Stimulated activated CD8-positive, alpha-beta memory T cell treated with anti-CD3 and anti-CD28 coated beads, Interleukin-15, amount 100 ng/mL, for 24 hours (primary cell): ENCODE data around the gene TLE4.
"Not testable (repeated sequence)": the region's sequence is repeated elsewhere in the genome, so short reads cannot be mapped to it uniquely, and the experiment has no call there.

Experiments used
- DNase-seq: peaks from one replicate; pipeline ENCODE4 v3.0.0-alpha.2; 2020; ENCODE audit warnings: low read depth

The TLE4 gene

DNA sequence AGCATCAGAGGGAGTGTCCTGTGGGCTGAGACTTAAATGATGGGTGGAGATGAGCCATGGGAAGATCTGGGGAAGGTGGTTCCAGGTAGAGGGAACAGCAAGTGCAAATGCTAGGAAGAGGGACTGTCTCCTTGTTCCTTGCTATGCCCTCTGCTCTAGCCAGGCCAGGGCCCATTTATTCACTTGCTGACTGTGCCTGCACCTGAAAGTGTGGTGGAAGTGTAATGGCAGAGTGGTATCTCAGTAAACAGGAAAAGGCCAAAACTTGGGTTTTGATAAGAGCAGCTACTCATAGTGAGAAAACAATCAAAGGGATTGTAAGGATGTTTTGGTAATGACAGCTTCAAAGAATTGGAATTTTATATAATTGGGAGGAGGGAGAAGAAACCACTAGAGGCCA is 32.4 kb downstream of the TLE4 start:
- DNase-seq = no peak

DNA sequence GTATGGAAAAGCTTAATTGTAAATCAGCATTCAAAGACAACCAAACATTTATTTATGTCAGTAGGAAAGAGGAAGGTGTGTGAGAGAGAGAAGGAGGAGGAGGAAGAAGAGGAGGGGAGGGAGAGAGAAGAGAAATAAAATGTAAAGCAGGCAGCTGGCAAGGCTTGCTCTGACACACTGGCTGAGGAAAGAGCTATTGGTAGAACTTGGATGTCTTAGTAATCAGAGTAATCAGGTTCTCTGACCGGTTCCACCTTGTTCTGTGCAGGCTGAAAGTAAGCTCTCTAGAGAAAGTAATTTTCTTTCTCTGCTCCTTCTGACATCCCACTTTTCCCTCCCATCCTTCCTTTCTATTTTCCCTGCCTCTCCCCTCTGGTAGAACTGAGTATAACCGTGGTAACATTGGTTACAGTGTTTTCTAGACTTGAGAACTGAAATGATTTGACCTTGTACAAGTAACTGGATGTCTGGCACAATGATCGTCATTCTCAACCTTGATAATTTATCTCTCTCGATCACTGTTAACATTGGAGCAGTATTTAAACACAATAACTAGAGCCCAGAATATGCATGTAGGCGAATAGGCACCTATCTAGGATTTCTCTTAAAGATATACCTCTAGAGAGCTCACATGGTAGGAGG is 33.3 kb downstream of the TLE4 start:
- DNase-seq = no peak

DNA sequence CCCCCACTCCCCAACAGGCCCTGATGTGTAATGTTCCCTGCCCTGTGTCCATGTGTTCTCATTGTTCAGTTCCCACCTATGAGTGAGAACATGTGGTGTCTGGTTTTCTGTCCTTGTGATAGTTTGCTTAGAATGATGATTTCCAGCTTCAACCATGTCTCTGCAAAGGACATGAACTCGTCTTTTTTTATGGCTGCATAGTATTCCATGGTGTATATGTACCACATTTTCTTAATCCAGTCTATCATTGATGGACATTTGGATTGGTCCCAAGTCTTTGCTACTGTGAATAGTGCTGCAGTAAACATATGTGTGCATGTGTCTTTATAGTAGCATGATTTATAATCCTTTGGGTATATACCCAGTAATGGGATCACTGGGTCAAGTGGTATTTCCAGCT is 34.8 kb downstream of the TLE4 start:
- not testable (repeated sequence) for DNase-seq

DNA sequence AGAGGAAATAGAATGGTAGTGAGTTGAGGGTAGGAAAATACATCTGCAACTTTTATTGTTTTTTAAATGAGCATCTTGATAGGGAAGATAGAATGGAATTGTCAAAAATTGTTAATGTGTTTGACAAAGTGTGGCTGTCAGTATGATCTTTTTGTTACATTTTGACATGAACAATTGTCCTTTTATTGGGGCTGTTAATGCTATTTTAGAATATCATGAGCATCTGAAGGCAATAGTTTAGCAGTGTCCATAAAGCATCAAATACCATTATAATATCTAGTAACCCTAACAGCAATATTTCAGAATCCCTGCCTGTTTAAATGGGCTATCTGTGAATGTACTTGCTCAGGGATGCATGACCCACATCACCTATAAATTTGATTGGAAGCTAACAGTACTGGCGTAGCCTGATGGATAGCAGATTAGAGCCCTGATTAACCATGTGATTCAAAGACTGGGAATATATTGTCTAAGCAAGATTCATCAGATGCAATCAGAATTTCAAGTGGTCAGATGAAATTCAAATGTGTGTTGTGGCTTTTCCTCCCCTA is 37.8 kb downstream of the TLE4 start:
- DNase-seq = no peak

DNA sequence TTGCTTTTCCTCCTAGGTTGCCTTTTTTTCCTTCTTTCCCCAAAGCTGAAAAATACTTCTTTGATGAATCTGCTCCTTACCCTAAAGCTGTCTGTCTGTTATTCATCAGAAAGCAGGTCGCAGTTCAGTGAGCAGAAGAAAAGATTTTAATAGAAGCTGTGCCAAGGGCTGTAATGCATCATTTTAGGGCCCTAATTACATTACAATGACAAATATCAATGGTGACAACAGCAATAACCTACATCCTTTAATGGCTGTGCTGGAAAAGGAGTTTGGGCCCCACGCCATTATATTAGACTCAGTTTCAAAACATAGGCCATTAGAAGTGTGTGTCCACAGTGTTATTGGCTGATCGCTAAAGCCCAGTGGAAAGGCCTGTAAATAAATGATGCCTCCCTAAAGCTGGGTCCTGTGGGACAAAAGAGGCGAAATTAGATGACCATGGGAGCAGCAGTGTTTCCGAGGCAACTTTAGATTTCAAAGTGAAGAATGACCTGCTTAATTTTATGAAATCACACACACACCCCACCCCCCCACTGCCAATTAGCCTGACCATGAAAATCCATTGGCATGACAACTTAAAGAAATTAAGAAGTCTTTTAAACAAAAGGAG is 38.4 kb downstream of the TLE4 start:
- no peak for DNase-seq

DNA sequence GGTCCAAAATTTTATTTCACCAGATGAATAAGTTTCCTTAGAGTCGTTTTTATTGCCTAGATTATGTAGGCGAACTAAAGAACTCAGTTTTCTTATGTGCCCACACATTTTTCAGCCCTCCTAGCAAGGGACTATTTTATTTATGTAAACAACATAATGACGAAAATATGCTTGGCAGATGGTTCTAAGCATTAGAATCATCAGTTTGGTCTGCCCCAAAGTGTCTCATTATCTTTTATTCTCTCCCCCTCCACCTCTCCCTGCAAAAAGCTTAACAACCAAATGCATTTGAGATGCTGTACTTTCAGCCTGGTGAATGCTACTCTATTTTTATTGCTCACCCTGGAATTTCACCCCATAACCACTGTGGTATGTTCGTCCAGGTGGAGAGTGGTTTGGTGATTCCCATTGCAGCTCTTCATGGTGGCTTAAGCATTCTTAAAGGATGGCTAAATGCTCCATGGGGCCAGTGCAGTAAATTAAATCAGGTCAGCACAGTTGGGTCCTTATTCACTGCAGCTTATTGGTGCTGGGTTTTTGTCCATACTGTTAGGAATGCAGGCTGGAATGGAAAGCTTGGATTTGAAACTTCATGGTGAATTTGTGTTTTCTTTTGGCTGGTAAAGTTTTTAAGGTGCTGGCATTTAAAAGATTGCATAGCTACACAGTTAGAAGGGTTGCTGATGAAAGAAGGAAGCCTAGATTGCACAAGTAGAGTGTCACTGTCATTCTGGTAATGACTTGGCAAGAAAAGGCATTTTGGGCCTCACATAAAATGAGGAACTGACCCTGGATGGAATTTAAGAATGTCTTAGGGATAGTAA is 39.2 kb downstream of the TLE4 start:
- no peak for DNase-seq

DNA sequence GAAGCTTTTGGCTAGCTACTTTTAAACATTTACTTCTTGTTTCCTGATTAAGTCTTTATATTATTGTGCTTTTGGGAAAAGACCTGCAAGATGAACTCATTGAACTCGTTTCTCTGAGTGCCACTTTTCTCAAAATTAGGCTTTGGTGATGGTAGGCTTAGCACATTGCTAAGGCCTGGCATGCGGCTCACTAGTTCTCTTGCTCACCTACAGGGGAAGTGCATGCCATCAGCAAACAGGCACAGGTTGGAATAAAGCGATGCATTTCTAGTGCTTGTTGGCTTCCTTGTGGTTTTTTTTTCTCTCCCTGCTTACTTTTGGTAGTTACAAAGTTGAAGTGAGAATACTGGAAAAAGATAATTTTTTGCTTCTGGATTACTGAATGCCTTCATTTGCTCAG is 41.4 kb downstream of the TLE4 start:
- no peak for DNase-seq

DNA sequence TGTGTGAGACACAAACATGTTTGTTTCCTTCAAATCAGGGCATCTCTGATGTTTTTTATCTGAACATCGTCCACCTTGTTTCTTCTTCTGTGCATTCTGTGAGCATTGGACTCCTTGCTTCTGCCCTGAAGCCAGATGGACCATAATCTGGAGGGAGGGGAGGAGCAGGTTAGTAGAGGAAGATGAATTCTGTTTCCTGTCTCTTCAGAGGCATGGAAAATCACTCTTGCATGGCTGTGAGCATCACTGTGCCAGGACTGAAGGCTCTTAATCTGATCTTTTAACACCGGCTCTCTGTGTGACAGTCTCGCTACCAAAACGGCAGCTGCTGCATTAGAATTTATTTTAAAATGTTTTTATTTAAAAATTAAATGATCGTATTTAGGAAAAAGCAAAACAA is 43.3 kb downstream of the TLE4 start:
- DNase-seq = no peak

DNA sequence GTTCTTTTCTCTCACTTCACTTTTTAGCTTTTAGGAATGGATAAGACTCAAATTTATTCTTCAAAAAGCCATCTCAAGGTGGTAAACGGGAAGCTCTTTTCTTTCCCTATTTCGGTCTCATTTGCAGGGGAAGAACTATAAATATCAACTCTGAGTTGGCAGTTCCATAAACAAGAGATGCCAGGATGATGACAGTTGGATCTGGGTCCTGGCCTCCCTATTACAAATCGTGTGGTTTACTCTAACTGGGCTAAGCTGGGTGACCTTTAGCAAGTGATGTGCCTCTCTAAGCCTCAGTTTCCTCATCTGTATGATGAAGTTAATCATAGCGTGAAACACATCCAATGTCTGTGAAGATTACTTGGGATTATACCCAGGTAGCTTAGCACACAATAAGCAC is 44.2 kb downstream of the TLE4 start:
- no peak for DNase-seq

DNA sequence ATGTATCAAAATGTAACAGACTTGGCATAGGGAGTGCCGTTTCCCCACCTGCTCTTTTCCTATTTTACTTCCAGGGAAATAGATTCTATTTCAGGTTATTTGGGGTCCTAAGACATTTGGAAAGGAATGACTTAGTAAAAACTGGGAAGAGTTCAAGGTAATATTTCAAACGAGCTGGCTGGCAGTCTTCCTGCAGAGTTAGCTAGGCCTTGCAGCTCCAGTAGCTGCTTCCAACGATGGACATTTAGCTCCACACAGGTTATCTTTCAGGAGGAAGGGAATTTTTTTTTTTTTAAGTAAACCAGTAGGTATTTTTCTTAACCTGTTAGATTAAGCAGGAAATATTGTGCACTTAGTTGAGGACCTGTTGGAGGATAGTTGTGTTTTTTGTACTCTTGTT is 45.2 kb downstream of the TLE4 start:
- no peak for DNase-seq

DNA sequence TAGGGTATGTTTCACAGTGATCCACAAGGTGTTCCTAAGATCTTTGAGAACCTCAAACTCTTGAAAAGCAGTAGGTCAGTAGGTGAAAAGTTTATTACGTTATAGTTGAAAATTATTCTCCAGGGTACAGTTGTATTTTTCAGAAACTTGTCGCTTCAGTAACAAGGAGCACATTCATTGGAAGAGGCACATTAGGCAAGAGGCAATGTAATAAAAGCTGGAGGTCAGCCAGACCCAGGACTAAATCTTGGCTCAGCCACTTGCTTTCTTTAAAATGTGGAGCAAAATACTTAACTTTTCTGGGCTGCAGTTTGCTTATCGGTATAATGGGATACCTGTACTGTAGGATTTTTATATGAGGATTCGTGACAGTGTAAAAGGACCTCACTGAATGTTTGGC is 45.6 kb downstream of the TLE4 start:
- DNase-seq = no peak

DNA sequence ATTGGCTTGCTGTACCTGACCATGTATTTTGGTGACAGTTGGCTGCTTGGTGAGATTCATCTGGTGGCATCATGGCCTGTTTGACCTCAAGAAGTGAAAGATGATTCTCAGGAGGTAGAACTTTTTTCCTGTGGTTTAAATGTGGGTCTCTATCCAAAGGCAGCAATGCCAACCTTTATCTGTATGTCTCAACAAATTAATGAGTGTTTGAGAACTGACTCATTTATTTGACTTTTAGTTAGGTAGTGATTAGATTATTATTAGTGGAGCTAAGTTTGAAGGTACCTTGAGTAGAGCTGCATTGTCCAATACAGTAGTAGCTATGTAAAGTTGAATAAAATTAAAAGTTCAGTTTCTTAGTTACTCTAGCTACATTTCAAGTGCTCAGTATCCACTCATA is 48.2 kb downstream of the TLE4 start:
- DNase-seq = no peak

DNA sequence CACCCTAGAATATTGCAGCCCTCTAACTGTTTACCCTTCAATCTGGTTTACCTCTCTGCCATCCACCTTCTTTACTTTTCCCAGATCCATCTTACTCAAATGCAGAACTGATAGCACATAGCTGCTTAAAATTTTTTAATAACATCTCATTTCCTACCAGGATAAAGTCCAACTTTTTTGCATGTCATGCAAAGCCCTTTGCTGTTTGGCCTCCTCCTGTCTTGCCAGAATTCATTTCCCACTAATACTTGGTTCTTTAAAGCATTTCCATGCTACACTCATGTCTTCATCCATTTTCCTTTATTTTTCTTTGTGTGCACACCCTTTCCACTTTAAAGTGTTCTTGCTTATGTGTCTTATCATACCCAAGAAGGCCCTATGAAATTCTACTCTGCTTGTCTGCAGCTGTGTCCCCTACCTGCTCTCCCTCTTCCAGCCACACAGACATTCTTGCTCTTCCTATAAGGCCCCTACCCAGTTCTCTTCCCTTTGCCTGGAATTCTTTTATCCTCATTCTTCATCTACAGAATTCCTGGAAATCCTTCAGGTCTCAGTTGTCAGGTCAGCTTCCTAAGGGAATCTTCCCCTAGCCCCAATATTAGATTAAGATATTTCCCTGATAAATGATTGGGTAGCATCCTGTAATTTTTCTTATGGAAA is 50.3 kb downstream of the TLE4 start:
- no peak for DNase-seq

DNA sequence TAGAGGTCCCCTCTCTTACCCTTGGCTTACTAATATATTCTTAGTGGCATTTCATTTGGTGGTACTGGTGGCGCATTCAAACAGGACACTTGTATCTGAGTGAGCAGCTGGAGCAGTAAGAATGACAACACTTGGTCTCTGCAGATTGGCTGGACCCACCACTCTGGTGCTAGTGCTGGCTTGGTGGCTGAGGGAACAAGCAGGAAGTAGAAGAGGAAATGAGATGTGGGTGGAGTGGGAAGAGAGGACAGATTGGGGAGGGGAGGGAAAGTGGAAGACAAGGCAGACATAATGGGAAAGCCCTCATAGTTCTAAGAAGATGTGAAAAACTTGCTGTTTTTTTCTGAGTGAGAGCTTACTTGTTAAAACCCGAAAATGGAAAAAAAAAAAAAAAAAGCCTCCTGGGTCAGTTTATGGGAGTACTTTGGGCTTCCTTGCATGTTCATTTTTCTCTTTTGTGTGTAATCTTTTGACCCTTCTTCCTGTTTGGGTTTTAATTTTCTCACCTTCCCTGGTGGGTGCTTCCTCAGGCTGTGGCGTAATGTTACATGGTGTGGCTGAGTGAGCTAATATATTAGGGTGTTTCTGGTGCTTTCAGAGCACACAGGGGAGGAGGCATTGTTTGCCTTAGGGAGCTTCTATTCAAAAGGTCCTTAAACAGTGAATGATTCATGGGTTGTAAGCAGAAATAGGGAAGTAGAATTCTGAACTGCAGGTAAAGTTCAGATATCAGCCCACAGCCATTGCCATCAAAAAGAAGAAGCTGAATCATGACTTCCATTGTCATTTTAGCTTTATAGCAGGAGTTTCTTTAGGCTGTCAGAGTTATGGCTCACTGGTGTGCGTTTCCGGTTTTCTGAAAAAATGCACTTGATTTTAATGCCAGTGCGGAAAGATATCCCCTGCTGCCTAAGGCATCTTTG is 52.3 kb downstream of the TLE4 start:
- no peak for DNase-seq

DNA sequence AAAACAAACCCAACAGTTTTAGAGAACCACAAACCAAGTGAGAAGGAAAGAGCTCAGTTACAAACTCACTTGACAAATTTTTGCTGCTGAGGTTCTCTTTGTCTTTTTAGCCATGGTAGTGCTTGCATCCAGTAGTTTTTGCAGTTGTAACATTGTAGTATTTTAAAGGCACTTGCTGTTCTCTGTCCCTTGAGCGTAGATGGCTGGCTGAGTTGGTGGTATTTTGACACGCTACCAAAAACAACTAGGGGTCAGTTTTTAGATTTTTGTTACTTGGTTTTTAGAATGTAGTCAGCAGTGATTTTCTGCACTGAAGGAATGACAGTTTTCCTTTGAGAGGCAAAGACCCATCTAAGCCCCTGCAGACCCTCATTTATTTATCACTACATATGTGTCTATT is 58.0 kb downstream of the TLE4 start:
- DNase-seq = no peak

DNA sequence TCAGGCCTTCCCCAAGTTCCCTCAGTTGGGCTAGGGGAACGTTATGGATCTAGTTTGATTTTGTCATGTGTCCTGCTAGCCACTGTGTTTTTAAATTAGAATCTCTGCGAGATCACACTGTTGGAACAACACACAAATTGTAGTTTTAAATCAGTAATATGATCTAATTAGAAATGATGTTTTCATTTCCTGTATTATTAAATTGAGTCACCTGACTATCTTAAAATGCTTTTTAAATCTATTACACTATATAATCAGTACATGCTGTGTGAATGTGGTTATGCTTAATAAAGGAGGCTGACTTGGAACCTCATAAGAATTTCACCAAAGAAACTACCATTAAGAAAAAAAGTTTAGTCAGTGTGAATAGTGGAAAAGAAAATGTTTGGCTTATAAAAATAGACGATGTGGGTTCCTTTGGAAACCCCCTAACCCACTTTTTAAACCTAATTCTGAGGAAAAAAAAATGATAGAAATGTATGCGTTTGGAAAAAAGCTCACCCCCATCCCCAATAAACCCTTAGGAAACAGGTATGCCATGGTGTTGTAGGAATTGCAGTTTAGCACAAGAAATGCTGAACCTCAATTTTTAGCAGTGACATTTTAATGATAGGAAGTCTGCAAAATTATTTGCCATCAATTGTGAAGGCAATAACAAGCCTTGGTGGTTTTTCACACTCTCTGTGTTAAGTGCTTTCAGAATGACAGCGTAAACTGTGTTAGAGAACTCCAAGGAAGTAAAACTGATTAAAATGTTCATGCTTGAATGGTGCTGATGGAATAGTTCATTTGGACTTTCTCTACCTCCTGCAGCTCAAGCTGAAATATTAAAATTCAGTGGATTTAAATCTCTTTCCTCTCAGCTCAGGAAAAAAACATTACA is 59.0 kb downstream of the TLE4 start:
- DNase-seq = no peak

DNA sequence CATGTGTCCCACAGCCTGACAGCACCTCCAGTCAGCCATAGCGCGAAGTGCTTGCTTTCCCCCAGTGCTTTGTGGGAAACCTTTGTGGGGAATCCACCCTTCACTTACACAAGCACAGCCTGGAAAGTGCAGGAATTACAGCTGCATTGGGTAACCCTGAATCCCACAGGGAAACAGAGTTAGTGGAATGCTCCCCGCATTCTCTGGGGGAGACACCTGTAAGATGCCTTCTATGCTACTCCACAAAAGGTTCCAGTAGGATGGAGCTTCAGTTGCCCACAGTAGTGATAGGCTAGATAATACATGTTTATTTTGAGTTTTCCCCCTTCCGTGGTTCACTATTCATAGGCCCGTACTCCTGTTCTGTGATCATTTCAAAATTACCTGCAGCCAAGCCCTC is 60.3 kb downstream of the TLE4 start:
- no peak for DNase-seq

DNA sequence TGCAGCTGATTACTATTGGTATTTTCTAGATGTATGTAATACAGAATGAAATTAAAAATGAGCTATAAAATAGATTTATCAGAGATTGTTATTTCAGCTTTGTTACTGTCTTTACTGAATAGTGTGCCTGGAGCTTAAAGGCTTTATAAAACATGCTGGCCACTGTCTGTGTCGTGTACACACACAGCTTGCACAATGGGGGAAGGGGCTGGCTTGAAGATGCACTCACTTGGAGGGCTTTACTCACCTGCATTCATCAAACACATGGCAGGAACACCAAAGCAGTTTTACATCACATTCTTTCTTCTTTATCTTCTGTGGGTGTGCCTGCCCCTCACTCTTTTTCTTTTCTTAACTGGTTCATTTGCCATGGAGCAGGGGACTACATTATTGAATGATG is 60.9 kb downstream of the TLE4 start:
- no peak for DNase-seq

DNA sequence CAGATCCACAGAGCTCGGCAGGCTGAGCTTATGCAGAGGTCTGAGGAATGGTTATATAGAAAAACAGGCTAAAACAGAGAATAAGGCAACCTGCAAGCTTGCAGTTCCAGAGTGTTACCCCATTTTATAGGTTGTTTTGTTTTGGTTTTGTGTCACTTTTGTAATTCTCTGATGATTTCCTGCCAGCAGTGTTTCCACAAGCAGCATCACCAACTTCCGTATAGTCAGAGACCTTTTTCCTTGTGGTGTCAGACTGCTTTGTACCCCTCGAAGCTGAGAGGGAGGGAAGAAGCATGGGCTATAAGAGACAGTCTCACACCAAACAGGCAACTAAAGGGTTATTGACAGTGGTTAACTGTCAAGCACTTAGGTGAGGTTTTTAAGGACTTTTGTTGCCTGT is 61.8 kb downstream of the TLE4 start:
- DNase-seq = no peak

DNA sequence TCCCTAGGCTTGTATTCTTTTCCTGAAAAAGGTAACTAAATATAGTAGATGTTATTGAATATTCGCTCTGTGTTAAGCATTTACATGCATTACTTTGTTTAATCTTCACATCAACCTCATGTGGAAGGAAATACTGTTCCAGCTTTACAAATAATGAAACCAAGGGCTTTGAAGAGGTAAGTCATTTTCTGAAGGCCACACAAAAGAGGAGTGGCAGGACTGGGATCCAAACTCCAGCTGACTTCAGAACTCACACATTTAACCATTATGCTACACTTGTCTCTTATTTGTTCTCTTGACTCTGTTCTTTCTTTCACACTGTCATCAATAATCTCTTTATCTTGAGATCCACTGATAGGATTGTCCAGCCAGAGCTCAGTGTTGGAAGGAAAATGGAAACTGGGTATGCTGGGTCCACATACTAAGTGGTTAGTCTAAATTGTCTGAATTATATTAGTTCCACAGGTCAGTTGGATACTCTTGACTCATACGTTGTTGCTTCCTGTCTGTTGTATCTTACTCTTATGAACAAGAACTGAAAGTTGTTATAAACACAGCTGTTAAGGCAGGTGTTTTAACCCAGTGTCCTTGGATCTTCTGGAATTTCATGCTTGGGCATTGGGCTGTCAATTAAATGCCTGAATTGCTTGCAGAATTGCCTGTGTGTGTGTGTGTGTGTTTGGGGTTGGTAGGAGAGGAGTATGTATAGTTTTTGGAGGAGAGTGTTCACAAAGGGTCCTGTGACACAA is 65.6 kb downstream of the TLE4 start:
- DNase-seq = no peak
